ENCODE results near the gene TUBB2A.
A peak's percentile ranks its signal among the peaks of the same experiment; 100 is the strongest.
"Not testable (repeated sequence)": the region's sequence is repeated elsewhere in the genome, so short reads cannot be mapped to it uniquely, and the experiment has no call there.

Gene TUBB2A

GRCh38 chr6:3159805-3160781 is 2.7 kb upstream of the TUBB2A start:
- Histone ChIP-seq H3K4me1 (ENCODE audit: control insufficient read depth in 2 of 2, insufficient read depth in 1 of 2, low read depth in 1 of 2, low read length in 2 of 2) (peaks cover 12 to 31% of the 10 kb centered on the region in 2 donors), H2BK15ac (ENCODE audit: low read length) (no peak overlapping the region), H4K91ac (ENCODE audit: low read depth, low read length, poor library complexity) (no peak overlapping the region), H2AFZ (ENCODE audit: low read length) (no peak overlapping the region), H3K4ac (ENCODE audit: low read length) (no peak overlapping the region), H3K27me3 (ENCODE audit: control insufficient read depth in 3 of 3, insufficient read depth in 3 of 3, low read depth in 1 of 3, low read length in 3 of 3) (no peaks in the 10 kb centered on the region), H3K9me3 (replicated peaks in 1 of 2; ENCODE audit: control insufficient read depth in 2 of 2, insufficient read depth in 1 of 2, low read depth in 1 of 2, low read length in 2 of 2) (peaks cover 0 to 2% of the 10 kb centered on the region in 2 donors), H3K27ac (replicated peaks; ENCODE audit: low read length) (no peak overlapping the region), H3K14ac (ENCODE audit: low read length) (no peak overlapping the region), H3K23ac (ENCODE audit: low read depth, low read length, poor library complexity) (no peak overlapping the region), H3K4me3 (ENCODE audit: low read length in 2 of 2) (no peak overlapping the region), H2AK5ac (ENCODE audit: low read depth, low read length) (peak overlapping the region; percentile 3), H2BK5ac (ENCODE audit: low read length) (no peak overlapping the region), H3K18ac (ENCODE audit: low read length) (peak overlapping the region; percentile 63), H3K79me1 (ENCODE audit: low read depth, low read length) (peaks cover 2% of the 10 kb centered on the region), H3K9ac (ENCODE audit: low read depth, low read length, poor library complexity) (no peak overlapping the region), H3K4me2 (ENCODE audit: insufficient read depth, low read length, poor library complexity, severe bottlenecking) (no peak overlapping the region), H2BK120ac (ENCODE audit: low read depth, low read length) (no peak overlapping the region), H3K36me3 (replicated peaks in 1 of 2; ENCODE audit: control insufficient read depth in 2 of 2, insufficient read depth in 2 of 2, low read length in 2 of 2) (peaks cover 4 to 7% of the 10 kb centered on the region in 2 donors), H4K8ac (ENCODE audit: low read depth, low read length) (no peak overlapping the region), H2BK12ac (ENCODE audit: low read length) (no peak overlapping the region)
- no CpG with 5 or more reads among the region's 31 CpGs for WGBS, 2 donors (ENCODE audit: extremely low coverage in 2 of 2, insufficient read length in 2 of 2, insufficient replicate concordance in 1 of 2)
- no peak for DNase-seq (ENCODE audit: low spot score)

GRCh38 chr6:3156184-3157130 is 887 bp downstream of the TUBB2A start:
- WGBS, 2 donors (ENCODE audit: extremely low coverage in 2 of 2, insufficient read length in 2 of 2, insufficient replicate concordance in 1 of 2) = no CpG with 5 or more reads among the region's 32 CpGs
- H3K4me1 ChIP-seq (ENCODE audit: control insufficient read depth in 2 of 2, insufficient read depth in 1 of 2, low read depth in 1 of 2, low read length in 2 of 2) = peaks cover 10 to 19% of the 10 kb centered on the region in 2 donors

GRCh38 chr6:3155416-3155815 is 1.9 kb downstream of the TUBB2A start:
- WGBS, 2 donors (ENCODE audit: extremely low coverage in 2 of 2, insufficient read length in 2 of 2, insufficient replicate concordance in 1 of 2) = no CpG with 5 or more reads among the region's 6 CpGs
- not testable (repeated sequence) for H2AFZ ChIP-seq (ENCODE audit: low read length); H3K9me3 ChIP-seq (replicated peaks in 1 of 2; ENCODE audit: control insufficient read depth in 2 of 2, insufficient read depth in 1 of 2, low read depth in 1 of 2, low read length in 2 of 2); H3K4ac ChIP-seq (ENCODE audit: low read length); H3K4me2 ChIP-seq (ENCODE audit: insufficient read depth, low read length, poor library complexity, severe bottlenecking); H3K9ac ChIP-seq (ENCODE audit: low read depth, low read length, poor library complexity); H3K79me1 ChIP-seq (ENCODE audit: low read depth, low read length); H3K27me3 ChIP-seq (ENCODE audit: control insufficient read depth in 3 of 3, insufficient read depth in 3 of 3, low read depth in 1 of 3, low read length in 3 of 3); H3K23ac ChIP-seq (ENCODE audit: low read depth, low read length, poor library complexity); H2BK12ac ChIP-seq (ENCODE audit: low read length); H3K27ac ChIP-seq (replicated peaks; ENCODE audit: low read length); H2BK15ac ChIP-seq (ENCODE audit: low read length); DNase-seq (ENCODE audit: low spot score); H4K91ac ChIP-seq (ENCODE audit: low read depth, low read length, poor library complexity); H2BK5ac ChIP-seq (ENCODE audit: low read length); H4K8ac ChIP-seq (ENCODE audit: low read depth, low read length); H2BK120ac ChIP-seq (ENCODE audit: low read depth, low read length); H2AK5ac ChIP-seq (ENCODE audit: low read depth, low read length); H3K14ac ChIP-seq (ENCODE audit: low read length)
- Histone ChIP-seq H3K18ac (ENCODE audit: low read length) (peak overlapping the region; percentile 45), H3K4me3 (ENCODE audit: low read length in 2 of 2) (peak overlapping the region in 1 of 2 donors; percentile 23), H3K36me3 (replicated peaks in 1 of 2; ENCODE audit: control insufficient read depth in 2 of 2, insufficient read depth in 2 of 2, low read length in 2 of 2) (peaks cover 12 to 45% of the 10 kb centered on the region in 2 donors), H3K4me1 (ENCODE audit: control insufficient read depth in 2 of 2, insufficient read depth in 1 of 2, low read depth in 1 of 2, low read length in 2 of 2) (peaks cover 10 to 19% of the 10 kb centered on the region in 2 donors)

More at GRCh38 chr6:3156184-3157130, 887 bp downstream of the TUBB2A start:
- peak overlapping the region; percentile 93 for H3K9ac ChIP-seq (ENCODE audit: low read depth, low read length, poor library complexity)
- DNase-seq (ENCODE audit: low spot score); H3K27me3 ChIP-seq (ENCODE audit: control insufficient read depth in 3 of 3, insufficient read depth in 3 of 3, low read depth in 1 of 3, low read length in 3 of 3); H2BK120ac ChIP-seq (ENCODE audit: low read depth, low read length); H3K4ac ChIP-seq (ENCODE audit: low read length); H2BK15ac ChIP-seq (ENCODE audit: low read length); H2AK5ac ChIP-seq (ENCODE audit: low read depth, low read length); H3K79me1 ChIP-seq (ENCODE audit: low read depth, low read length); H2BK12ac ChIP-seq (ENCODE audit: low read length); H4K8ac ChIP-seq (ENCODE audit: low read depth, low read length); H4K91ac ChIP-seq (ENCODE audit: low read depth, low read length, poor library complexity); H3K27ac ChIP-seq (replicated peaks; ENCODE audit: low read length); H2BK5ac ChIP-seq (ENCODE audit: low read length); H3K14ac ChIP-seq (ENCODE audit: low read length); H3K9me3 ChIP-seq (replicated peaks in 1 of 2; ENCODE audit: control insufficient read depth in 2 of 2, insufficient read depth in 1 of 2, low read depth in 1 of 2, low read length in 2 of 2): not testable (repeated sequence)
- H3K4me3 ChIP-seq (ENCODE audit: low read length in 2 of 2) = peak overlapping the region; percentile 92 to 94
- peak overlapping the region; percentile 95 for H3K4me2 ChIP-seq (ENCODE audit: insufficient read depth, low read length, poor library complexity, severe bottlenecking)
- H2AFZ ChIP-seq (ENCODE audit: low read length) = peak overlapping the region; percentile 94
- peak overlapping the region; percentile 100 for H3K23ac ChIP-seq (ENCODE audit: low read depth, low read length, poor library complexity)
- peaks cover 10 to 35% of the 10 kb centered on the region in 2 donors for H3K36me3 ChIP-seq (replicated peaks in 1 of 2; ENCODE audit: control insufficient read depth in 2 of 2, insufficient read depth in 2 of 2, low read length in 2 of 2)
- peak overlapping the region; percentile 90 for H3K18ac ChIP-seq (ENCODE audit: low read length)
